Measurements from ENCODE around the gene PTPRN. TPM values are rescaled to one million over a fixed set of nuclear protein-coding genes. Genes with fewer than 3 reads are reported as not detected.
A peak's percentile ranks its signal among the peaks of the same experiment; 100 is the strongest.

PTPRN gene
- total RNA-seq, 1 experiment from 2014 or later: not detected

DNA sequence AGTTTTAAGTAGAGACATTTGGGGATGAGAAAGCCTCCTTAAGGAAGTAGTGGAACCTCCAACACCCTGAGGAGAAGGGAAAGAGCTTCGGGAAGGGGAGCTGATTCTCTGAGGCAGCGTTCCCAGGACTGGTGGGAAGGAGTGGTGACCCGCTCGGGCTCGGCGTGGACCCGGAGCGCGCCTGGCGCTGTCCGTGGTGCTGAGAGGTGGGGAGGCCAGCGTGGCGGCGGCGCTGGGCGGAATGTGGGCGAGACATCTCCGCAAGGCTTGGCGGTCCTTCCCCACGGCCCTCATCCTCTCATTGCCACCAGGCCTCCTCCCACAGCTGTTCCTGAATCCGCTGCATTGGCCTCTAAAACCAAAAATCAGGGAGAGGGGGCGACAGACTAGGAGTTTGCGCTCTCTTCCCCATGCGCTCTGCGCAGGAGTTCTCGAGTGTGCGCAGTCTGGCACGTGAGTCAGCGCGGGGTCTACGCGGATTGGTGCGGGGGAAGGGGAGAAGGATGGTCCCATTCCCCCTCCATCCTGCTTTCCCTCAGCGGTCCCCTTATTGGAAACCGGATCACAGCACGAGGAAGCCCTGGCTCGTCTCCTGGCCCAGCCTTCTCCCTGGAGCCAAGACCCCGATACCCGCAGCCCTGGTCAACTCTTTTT lies 22.5 kb upstream of the PTPRN start:
- peak in 1 of 2 experiments; percentile 12 for DNase-seq
- Histone ChIP-seq H3K4me2 (no peak overlapping the region), H2AFZ (no peak overlapping the region), H3K36me3 (ENCODE audit: low read depth) (no peaks in the 10 kb centered on the region), H3K79me2 (ENCODE audit: low read depth) (no peaks in the 10 kb centered on the region), H3K4me3 (no peak overlapping the region), H3K9me3 (ENCODE audit: insufficient read depth, low read depth) (peaks cover 5% of the 10 kb centered on the region; the same call in 1 of the 2 replicates), H3K4me1 (replicated peaks; ENCODE audit: insufficient read depth) (no peaks in the 10 kb centered on the region), H3K27ac (no peak overlapping the region), H3K9me2 (ENCODE audit: insufficient read depth) (no peaks in the 10 kb centered on the region), H3K27me3 (ENCODE audit: insufficient read depth, low read depth) (peaks cover 84% of the 10 kb centered on the region), H4K20me1 (ENCODE audit: insufficient read depth) (no peaks in the 10 kb centered on the region), H3F3A (ENCODE audit: insufficient read depth, low read depth) (no peaks in the 10 kb centered on the region)
- no peak for TF ChIP-seq EZH2 (IDR thresholded peaks at IDR 0.05; ENCODE audit: low read depth)
- TF ChIP-seq, protein P1, sequence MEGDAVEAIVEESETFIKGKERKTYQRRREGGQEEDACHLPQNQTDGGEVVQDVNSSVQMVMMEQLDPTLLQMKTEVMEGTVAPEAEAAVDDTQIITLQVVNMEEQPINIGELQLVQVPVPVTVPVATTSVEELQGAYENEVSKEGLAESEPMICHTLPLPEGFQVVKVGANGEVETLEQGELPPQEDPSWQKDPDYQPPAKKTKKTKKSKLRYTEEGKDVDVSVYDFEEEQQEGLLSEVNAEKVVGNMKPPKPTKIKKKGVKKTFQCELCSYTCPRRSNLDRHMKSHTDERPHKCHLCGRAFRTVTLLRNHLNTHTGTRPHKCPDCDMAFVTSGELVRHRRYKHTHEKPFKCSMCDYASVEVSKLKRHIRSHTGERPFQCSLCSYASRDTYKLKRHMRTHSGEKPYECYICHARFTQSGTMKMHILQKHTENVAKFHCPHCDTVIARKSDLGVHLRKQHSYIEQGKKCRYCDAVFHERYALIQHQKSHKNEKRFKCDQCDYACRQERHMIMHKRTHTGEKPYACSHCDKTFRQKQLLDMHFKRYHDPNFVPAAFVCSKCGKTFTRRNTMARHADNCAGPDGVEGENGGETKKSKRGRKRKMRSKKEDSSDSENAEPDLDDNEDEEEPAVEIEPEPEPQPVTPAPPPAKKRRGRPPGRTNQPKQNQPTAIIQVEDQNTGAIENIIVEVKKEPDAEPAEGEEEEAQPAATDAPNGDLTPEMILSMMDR (conservative IDR thresholded peaks at IDR 0.05): no peak
- CTCF ChIA-PET: interaction anchor here (0.7 kb wide), 1 partner anchor 197 kb away, joined by 3 read pairs; no protein-coding TSS in a partner anchor
- POLR2A ChIA-PET (ENCODE audit: unreplicated experiment): no interaction called here
- intact Hi-C loops (cut with micrococcal nuclease; ENCODE audit: unreplicated experiment): no loop called here
- no TSS peak for BruUV-seq (replicated peaks)

DNA sequence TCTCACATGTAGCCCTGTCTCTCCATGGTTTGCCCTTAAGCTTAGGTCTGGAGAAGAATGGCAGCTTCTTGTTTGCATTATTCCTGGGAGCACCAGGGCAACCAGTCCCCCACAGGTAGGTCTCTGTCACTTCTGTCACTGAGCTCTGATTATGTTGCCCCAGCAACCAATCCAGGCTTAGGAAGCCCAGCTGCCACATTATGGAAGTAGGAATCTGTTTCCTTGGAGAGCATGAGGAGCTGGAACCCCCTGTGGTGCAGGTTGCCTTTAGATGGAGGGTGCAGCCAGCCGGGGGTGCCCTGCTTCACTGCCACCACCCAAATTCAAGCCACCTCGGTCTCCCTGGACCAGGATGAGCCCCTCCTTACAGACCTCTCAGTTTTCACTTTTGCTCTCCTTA lies 18.5 kb upstream of the PTPRN start:
- H3K79me2 ChIP-seq (ENCODE audit: low read depth): no peaks in the 10 kb centered on the region
- H3F3A ChIP-seq (ENCODE audit: insufficient read depth, low read depth): no peaks in the 10 kb centered on the region
- no peak for DNase-seq
- no peaks in the 10 kb centered on the region for H3K9me2 ChIP-seq (ENCODE audit: insufficient read depth)
- no TSS peak for BruUV-seq (replicated peaks)
- ChIA-PET CTCF (no interaction called here), POLR2A (ENCODE audit: unreplicated experiment) (no interaction called here)
- peaks cover 92% of the 10 kb centered on the region for H3K27me3 ChIP-seq (ENCODE audit: insufficient read depth, low read depth)
- no peaks in the 10 kb centered on the region for H4K20me1 ChIP-seq (ENCODE audit: insufficient read depth)
- H3K36me3 ChIP-seq (ENCODE audit: low read depth): no peaks in the 10 kb centered on the region
- H3K27ac ChIP-seq: no peak overlapping the region
- no peak overlapping the region for H3K4me2 ChIP-seq
- H3K9me3 ChIP-seq (ENCODE audit: insufficient read depth, low read depth): no peaks in the 10 kb centered on the region
- TF ChIP-seq, protein P1 (conservative IDR thresholded peaks at IDR 0.05): no peak
- TF ChIP-seq EZH2 (IDR thresholded peaks at IDR 0.05; ENCODE audit: low read depth): no peak
- H3K4me1 ChIP-seq (replicated peaks; ENCODE audit: insufficient read depth): no peaks in the 10 kb centered on the region
- intact Hi-C loops (cut with micrococcal nuclease; ENCODE audit: unreplicated experiment): no loop called here
- H2AFZ ChIP-seq: no peak overlapping the region
- H3K4me3 ChIP-seq: no peak overlapping the region

GRCh38 chr2:219325657-219326315 lies 16.6 kb upstream of the PTPRN start:
- CTCF ChIA-PET: no interaction called here
- intact Hi-C loops (cut with micrococcal nuclease; ENCODE audit: unreplicated experiment): no loop called here
- no TSS peak for BruUV-seq (replicated peaks)
- Histone ChIP-seq H3F3A (ENCODE audit: insufficient read depth, low read depth) (no peaks in the 10 kb centered on the region), H3K79me2 (ENCODE audit: low read depth) (no peaks in the 10 kb centered on the region), H3K9me2 (ENCODE audit: insufficient read depth) (no peaks in the 10 kb centered on the region), H4K20me1 (ENCODE audit: insufficient read depth) (no peaks in the 10 kb centered on the region), H3K4me1 (replicated peaks; ENCODE audit: insufficient read depth) (no peaks in the 10 kb centered on the region), H3K36me3 (ENCODE audit: low read depth) (no peaks in the 10 kb centered on the region), H3K9me3 (ENCODE audit: insufficient read depth, low read depth) (no peaks in the 10 kb centered on the region), H2AFZ (no peak overlapping the region), H3K4me2 (no peak overlapping the region), H3K27ac (no peak overlapping the region), H3K27me3 (ENCODE audit: insufficient read depth, low read depth) (peaks cover 88% of the 10 kb centered on the region), H3K4me3 (no peak overlapping the region)
- TF ChIP-seq, protein P1 (conservative IDR thresholded peaks at IDR 0.05): no peak
- no peak for TF ChIP-seq EZH2 (IDR thresholded peaks at IDR 0.05; ENCODE audit: low read depth)
- POLR2A ChIA-PET (ENCODE audit: unreplicated experiment): no interaction called here
- DNase-seq: no peak
